HL-60 (cell line): Measurements from ENCODE around the gene PTPRF.

Experiments used
- DNase-seq, 2 experiments: peaks; one replicate each; pipeline ENCODE4 v3.0.0-alpha.2; 2010 to 2020; ENCODE audit warnings: low read depth in 1 of 2, low spot score in 1 of 2
- H3K27ac ChIP-seq: fragments of 250-450 bp; sonication (Bioruptor Pico); replicated peaks from 2 replicates; pipeline ENCODE4 v1.5.1; 2020; ENCODE audit warnings: mild to moderate bottlenecking, moderate library complexity
- H3K27me3 ChIP-seq: fragments of 250-450 bp; sonication (Bioruptor Pico); 2 replicates; pipeline ENCODE4 v1.5.1; 2021; ENCODE audit warnings: mild to moderate bottlenecking, moderate library complexity; ENCODE audit not compliant: insufficient read depth, poor library complexity, severe bottlenecking
- H3K4me3 ChIP-seq: replicated peaks from 2 replicates; pipeline ENCODE4 v1.5.1; 2011; ENCODE audit warnings: mild to moderate bottlenecking, control low read depth, low read length; ENCODE audit not compliant: insufficient read depth
- CTCF ChIP-seq: IDR thresholded peaks from one replicate; pipeline ENCODE4 v1.5.1; 2011; ENCODE audit warnings: low read length, control low read depth, inconsistent platforms; ENCODE audit not compliant: insufficient read depth
- GABPA ChIP-seq: IDR thresholded peaks from 2 replicates; pipeline ENCODE4 v1.6.1; 2012; ENCODE audit warnings: low read depth
- POLR2AphosphoS5 ChIP-seq: IDR thresholded peaks from 2 replicates; pipeline ENCODE4 v1.6.1; 2012; ENCODE audit warnings: low read depth
- SPI1 ChIP-seq: IDR thresholded peaks from 2 replicates; pipeline ENCODE4 v1.6.1; 2012; ENCODE audit warnings: low read depth, mild to moderate bottlenecking, borderline replicate concordance
- TF ChIP-seq, protein P1 (sequence below): IDR thresholded peaks from 2 replicates; pipeline ENCODE4 v1.6.1; 2012; ENCODE audit warnings: low read depth; ENCODE audit not compliant: insufficient replicate concordance

PTPRF gene

GRCh38 chr1:43600033-43601020 lies 69.6 kb downstream of the PTPRF start:
- TF ChIP-seq SPI1 (no peak), CTCF (no peak), POLR2AphosphoS5 (no peak), GABPA (no peak)
- TF ChIP-seq, protein P1, sequence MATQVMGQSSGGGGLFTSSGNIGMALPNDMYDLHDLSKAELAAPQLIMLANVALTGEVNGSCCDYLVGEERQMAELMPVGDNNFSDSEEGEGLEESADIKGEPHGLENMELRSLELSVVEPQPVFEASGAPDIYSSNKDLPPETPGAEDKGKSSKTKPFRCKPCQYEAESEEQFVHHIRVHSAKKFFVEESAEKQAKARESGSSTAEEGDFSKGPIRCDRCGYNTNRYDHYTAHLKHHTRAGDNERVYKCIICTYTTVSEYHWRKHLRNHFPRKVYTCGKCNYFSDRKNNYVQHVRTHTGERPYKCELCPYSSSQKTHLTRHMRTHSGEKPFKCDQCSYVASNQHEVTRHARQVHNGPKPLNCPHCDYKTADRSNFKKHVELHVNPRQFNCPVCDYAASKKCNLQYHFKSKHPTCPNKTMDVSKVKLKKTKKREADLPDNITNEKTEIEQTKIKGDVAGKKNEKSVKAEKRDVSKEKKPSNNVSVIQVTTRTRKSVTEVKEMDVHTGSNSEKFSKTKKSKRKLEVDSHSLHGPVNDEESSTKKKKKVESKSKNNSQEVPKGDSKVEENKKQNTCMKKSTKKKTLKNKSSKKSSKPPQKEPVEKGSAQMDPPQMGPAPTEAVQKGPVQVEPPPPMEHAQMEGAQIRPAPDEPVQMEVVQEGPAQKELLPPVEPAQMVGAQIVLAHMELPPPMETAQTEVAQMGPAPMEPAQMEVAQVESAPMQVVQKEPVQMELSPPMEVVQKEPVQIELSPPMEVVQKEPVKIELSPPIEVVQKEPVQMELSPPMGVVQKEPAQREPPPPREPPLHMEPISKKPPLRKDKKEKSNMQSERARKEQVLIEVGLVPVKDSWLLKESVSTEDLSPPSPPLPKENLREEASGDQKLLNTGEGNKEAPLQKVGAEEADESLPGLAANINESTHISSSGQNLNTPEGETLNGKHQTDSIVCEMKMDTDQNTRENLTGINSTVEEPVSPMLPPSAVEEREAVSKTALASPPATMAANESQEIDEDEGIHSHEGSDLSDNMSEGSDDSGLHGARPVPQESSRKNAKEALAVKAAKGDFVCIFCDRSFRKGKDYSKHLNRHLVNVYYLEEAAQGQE = no peak
- Histone ChIP-seq H3K27ac (no peak overlapping the region), H3K27me3 (no peaks in the 10 kb centered on the region), H3K4me3 (no peak overlapping the region)
- DNase-seq = no peak

DNA sequence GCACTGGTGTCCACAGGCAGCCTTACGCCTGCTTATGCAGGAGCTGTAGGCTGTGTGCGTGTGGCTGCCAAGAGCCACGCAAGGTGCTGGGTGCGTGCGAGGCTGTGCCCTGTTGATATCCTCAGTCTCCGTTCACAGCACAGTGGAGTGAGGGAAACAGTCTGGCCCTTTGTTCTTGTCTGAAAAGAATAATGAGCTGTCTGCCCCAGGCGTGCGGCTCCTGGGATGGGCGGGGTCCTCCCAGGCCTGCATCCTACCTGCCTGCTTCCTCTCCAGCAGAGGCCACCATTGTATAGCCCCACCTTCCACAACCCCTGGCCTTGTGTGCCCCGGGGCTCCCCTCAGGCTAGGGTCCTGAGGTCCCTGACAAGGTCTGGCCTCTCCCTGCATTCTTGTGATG lies 72.3 kb downstream of the PTPRF start:
- no peak for DNase-seq
- TF ChIP-seq GABPA (no peak), CTCF (no peak)
- TF ChIP-seq, protein P1 = no peak
- H3K4me3 ChIP-seq = no peak overlapping the region
- no peaks in the 10 kb centered on the region for H3K27me3 ChIP-seq
- no peak overlapping the region for H3K27ac ChIP-seq

- no peak overlapping the region for H3K27ac ChIP-seq
- H3K4me3 ChIP-seq = no peak overlapping the region
- DNase-seq = no peak
- TF ChIP-seq CTCF (no peak), SPI1 (no peak), GABPA (no peak), POLR2AphosphoS5 (no peak)
- TF ChIP-seq, protein P1 = no peak
- no peaks in the 10 kb centered on the region for H3K27me3 ChIP-seq
Measured at GRCh38 chr1:43604192-43604591, 73.5 kb downstream of the PTPRF start.
